Gastrocnemius medialis (tissue), 4 donors: ENCODE results near the gene CPZ.

Source experiments
- POLR2A ChIP-seq, 2 donors: fragments of 450-650 bp; IDR thresholded peaks; one replicate each; pipeline ENCODE4 v1.6.1; 2017; ENCODE audit warnings: antibody characterized with exemption in 2 of 2, mild to moderate bottlenecking in 2 of 2, moderate library complexity in 2 of 2
- TF ChIP-seq, protein P1 (sequence below), 5 experiments: fragments of 450-650 bp in 3 of 5; fragments of 200-600 bp in 2 of 5; sonication (generic) in 2 of 5; IDR thresholded peaks in 4 of 5; conservative IDR thresholded peaks in 1 of 5; 1 replicate in 4 of 5; 2 replicates in 1 of 5; pipeline ENCODE4 v1.5.1; 2016 to 2019; ENCODE audit warnings: antibody characterized with exemption in 5 of 5, mild to moderate bottlenecking in 3 of 5, moderate library complexity in 3 of 5

DNA sequence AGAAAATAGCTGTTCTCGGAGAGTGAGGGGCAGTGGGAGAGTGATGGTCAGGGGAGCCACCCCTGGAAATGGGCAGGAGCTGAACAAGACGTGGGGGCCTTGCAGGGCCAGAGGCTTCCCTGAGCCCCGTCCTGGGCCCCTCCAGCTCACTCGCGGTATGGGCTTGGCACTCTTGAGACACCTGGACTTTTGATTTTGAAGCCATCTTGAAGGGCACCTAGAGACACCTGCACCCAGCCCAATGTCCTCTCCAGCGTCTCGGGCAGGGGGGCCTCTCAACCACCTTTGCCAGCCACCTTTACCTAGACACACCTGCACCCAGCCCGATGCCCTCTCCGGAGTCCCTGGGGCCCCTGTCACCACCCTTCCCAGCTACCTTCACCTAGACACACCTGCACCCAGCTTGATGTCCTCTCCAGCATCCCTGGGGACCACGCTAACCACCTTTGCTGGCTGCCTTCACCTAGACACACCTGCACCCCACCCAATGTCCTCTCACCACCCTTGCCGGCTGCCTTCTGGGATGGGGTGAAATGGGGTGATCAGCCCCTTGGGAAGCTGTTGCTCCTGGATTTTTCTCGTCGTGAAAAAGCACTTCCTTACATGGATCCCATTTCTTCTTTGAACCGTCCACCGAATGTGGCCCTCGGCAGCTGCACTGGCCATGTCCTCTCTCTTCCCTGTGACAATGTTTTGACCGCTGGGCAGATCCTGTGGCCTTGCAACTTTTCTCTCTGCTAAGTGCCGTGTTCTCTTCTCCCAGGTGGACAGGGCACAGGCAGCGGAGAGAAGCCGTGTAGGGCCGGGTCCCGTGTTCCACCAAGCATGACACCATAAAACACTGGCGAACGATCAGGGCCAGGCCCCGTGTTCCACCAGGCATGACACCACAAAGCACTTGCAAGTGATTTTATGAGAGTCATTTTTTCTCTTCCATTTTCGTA lies 47.5 kb downstream of the CPZ start:
- TF ChIP-seq, protein P1, sequence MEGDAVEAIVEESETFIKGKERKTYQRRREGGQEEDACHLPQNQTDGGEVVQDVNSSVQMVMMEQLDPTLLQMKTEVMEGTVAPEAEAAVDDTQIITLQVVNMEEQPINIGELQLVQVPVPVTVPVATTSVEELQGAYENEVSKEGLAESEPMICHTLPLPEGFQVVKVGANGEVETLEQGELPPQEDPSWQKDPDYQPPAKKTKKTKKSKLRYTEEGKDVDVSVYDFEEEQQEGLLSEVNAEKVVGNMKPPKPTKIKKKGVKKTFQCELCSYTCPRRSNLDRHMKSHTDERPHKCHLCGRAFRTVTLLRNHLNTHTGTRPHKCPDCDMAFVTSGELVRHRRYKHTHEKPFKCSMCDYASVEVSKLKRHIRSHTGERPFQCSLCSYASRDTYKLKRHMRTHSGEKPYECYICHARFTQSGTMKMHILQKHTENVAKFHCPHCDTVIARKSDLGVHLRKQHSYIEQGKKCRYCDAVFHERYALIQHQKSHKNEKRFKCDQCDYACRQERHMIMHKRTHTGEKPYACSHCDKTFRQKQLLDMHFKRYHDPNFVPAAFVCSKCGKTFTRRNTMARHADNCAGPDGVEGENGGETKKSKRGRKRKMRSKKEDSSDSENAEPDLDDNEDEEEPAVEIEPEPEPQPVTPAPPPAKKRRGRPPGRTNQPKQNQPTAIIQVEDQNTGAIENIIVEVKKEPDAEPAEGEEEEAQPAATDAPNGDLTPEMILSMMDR (IDR thresholded peaks at IDR 0.05 in 4 of 5, conservative IDR thresholded peaks at IDR 0.05 in 1 of 5): no peak
- TF ChIP-seq POLR2A (IDR thresholded peaks at IDR 0.05): no peak
